Tibial nerve (tissue), 4 donors: ENCODE results near the gene RANGRF. TPM values are rescaled to one million over a fixed set of nuclear protein-coding genes. Genes with fewer than 3 reads are reported as not detected.

Experiments used
- DNase-seq, 2 donors: peaks; one replicate each; pipeline ENCODE4 v3.0.0-alpha.2; 2019; ENCODE audit warnings: low spot score in 2 of 2
- H3K27ac ChIP-seq, 4 donors: fragments of 200-600 bp; sonication (generic) in 3 of 4; one replicate each; pipeline ENCODE4 v1.5.1; 2017 to 2019; ENCODE audit warnings: mild to moderate bottlenecking in 1 of 4
- H3K27me3 ChIP-seq, 2 donors: fragments of 200-600 bp; sonication (generic) in 1 of 2; one replicate each; pipeline versions ENCODE4 v1.5.1 to v1.6.0; 2017 to 2019
- H3K36me3 ChIP-seq, 3 donors: fragments of 200-600 bp; sonication (generic); one replicate each; pipeline ENCODE4 v1.5.1; 2018 to 2019
- H3K4me1 ChIP-seq, 4 donors: fragments of 200-600 bp; sonication (generic) in 3 of 4; one replicate each; pipeline ENCODE4 v1.5.1; 2017 to 2019
- H3K4me3 ChIP-seq, 4 donors: fragments of 200-600 bp; sonication (generic) in 3 of 4; one replicate each; pipeline ENCODE4 v1.5.1; 2017 to 2019; ENCODE audit warnings: mild to moderate bottlenecking in 1 of 4, moderate library complexity in 1 of 4
- H3K9me3 ChIP-seq, 4 donors: fragments of 200-600 bp; sonication (generic) in 3 of 4; one replicate each; pipeline ENCODE4 v1.5.1; 2017 to 2019
- CTCF ChIP-seq, 5 experiments: fragments of 200-600 bp in 3 of 5; fragments of 450-650 bp in 2 of 5; sonication (generic) in 3 of 5; IDR thresholded peaks; one replicate each; pipeline ENCODE4 v1.5.1; 2016 to 2019; ENCODE audit warnings: antibody characterized with exemption in 5 of 5, mild to moderate bottlenecking in 3 of 5, moderate library complexity in 2 of 5
- EP300 ChIP-seq, 2 donors: sonication (generic); formaldehyde crosslinking; IDR thresholded peaks; one replicate each; pipeline ENCODE4 v1.6.1; 2017; ENCODE audit warnings: antibody characterized with exemption in 2 of 2, mild to moderate bottlenecking in 1 of 2
- POLR2A ChIP-seq, 2 donors: fragments of 450-650 bp; IDR thresholded peaks; one replicate each; pipeline ENCODE4 v1.6.1; 2017; ENCODE audit warnings: antibody characterized with exemption in 2 of 2, mild to moderate bottlenecking in 2 of 2, moderate library complexity in 2 of 2
- WGBS, 2 donors: methylation state at CpG; one replicate each; pipeline ENCODE4 v1.1.5; 2018; 5-methylcytosine and 5-hydroxymethylcytosine counted together
- total RNA-seq, 4 donors: library from RNA; depleted of rRNA; stranded (reverse); fragments of >200 nt; gene quantifications; one replicate each; pipeline ENCODE4 v1.1.0, GENCODE V29; 2016

RANGRF gene
- total RNA-seq, 4 donors from 2014 or later = 23.0 to 35.4 (median 25.1) TPM

GRCh38 chr17:8292639-8293395 is 4.3 kb downstream of the RANGRF start:
- no peaks in the 10 kb centered on the region for H3K36me3 ChIP-seq
- DNase-seq = no peak
- H3K27me3 ChIP-seq = no peaks in the 10 kb centered on the region
- H3K9me3 ChIP-seq = no peaks in the 10 kb centered on the region
- TF ChIP-seq CTCF (IDR thresholded peaks at IDR 0.05) (no peak), EP300 (IDR thresholded peaks at IDR 0.05) (no peak), POLR2A (IDR thresholded peaks at IDR 0.05) (no peak)
- no peak overlapping the region for H3K4me3 ChIP-seq
- H3K4me1 ChIP-seq = peaks cover 0 to 39% (median 11%) of the 10 kb centered on the region in 4 donors
- peak overlapping the region in 1 of 4 donors; percentile 18 for H3K27ac ChIP-seq
- 61 to 62% methylated on average over 5 of the region's 5 CpGs for WGBS, 2 donors

- Histone ChIP-seq H3K27me3 (no peaks in the 10 kb centered on the region), H3K36me3 (no peaks in the 10 kb centered on the region), H3K27ac (peak overlapping the region in 2 of 4 donors; percentile 85 to 92), H3K4me3 (peak overlapping the region in 2 of 4 donors; percentile 62 to 82), H3K9me3 (no peaks in the 10 kb centered on the region), H3K4me1 (peaks cover 0 to 31% (median 8%) of the 10 kb centered on the region in 4 donors)
- TF ChIP-seq POLR2A (IDR thresholded peaks at IDR 0.05) (no peak), CTCF (IDR thresholded peaks at IDR 0.05) (no peak), EP300 (IDR thresholded peaks at IDR 0.05) (no peak)
- no peak for DNase-seq
- 88 to 94% methylated on average over 6 to 9 of the region's 9 CpGs for WGBS, 2 donors
Measured at GRCh38 chr17:8294361-8294760, 5.9 kb downstream of the RANGRF start.

- Histone ChIP-seq H3K4me3 (peak overlapping the region; percentile 43 to 82 (median 62)), H3K27me3 (no peaks in the 10 kb centered on the region), H3K9me3 (no peaks in the 10 kb centered on the region), H3K36me3 (no peaks in the 10 kb centered on the region), H3K27ac (peak overlapping the region; percentile 57 to 92 (median 86)), H3K4me1 (peaks cover 0 to 26% (median 8%) of the 10 kb centered on the region in 4 donors)
- TF ChIP-seq EP300 (IDR thresholded peaks at IDR 0.05) (no peak), POLR2A (IDR thresholded peaks at IDR 0.05) (no peak), CTCF (IDR thresholded peaks at IDR 0.05) (no peak)
- WGBS, 2 donors = 7% methylated on average over 15 of the region's 15 CpGs
- DNase-seq = no peak
Measured at GRCh38 chr17:8294814-8295316, 6.4 kb downstream of the RANGRF start.

GRCh38 chr17:8300226-8300625 is 11.8 kb downstream of the RANGRF start:
- Histone ChIP-seq H3K9me3 (no peaks in the 10 kb centered on the region), H3K27me3 (no peaks in the 10 kb centered on the region), H3K4me3 (no peak overlapping the region), H3K27ac (no peak overlapping the region), H3K36me3 (no peaks in the 10 kb centered on the region), H3K4me1 (peaks cover 0 to 6% (median 0%) of the 10 kb centered on the region in 4 donors)
- DNase-seq = no peak
- 50 to 66% methylated on average over 3 of the region's 3 CpGs for WGBS, 2 donors
- TF ChIP-seq CTCF (IDR thresholded peaks at IDR 0.05) = no peak
- TF ChIP-seq EP300 (IDR thresholded peaks at IDR 0.05) = no peak
- no peak for TF ChIP-seq POLR2A (IDR thresholded peaks at IDR 0.05)

- Histone ChIP-seq H3K4me1 (peaks cover 0 to 4% (median 0%) of the 10 kb centered on the region in 4 donors), H3K27me3 (no peaks in the 10 kb centered on the region), H3K4me3 (no peak overlapping the region), H3K9me3 (no peaks in the 10 kb centered on the region), H3K27ac (no peak overlapping the region), H3K36me3 (no peaks in the 10 kb centered on the region)
- 14 to 16% methylated on average over 8 of the region's 8 CpGs for WGBS, 2 donors
- TF ChIP-seq CTCF (IDR thresholded peaks at IDR 0.05) = peak; percentile 68 to 86 (median 73)
- no peak for TF ChIP-seq POLR2A (IDR thresholded peaks at IDR 0.05)
- TF ChIP-seq EP300 (IDR thresholded peaks at IDR 0.05) = peak in 1 of 2 donors; percentile 24
- DNase-seq = peak in 1 of 2 donors; percentile 29
Measured at GRCh38 chr17:8300627-8301242, 12.3 kb downstream of the RANGRF start.
